A549 (cell line): ENCODE measurements around the gene PRKN. TPM values are rescaled to one million over a fixed set of nuclear protein-coding genes. Genes with fewer than 3 reads are reported as not detected.
"Not testable (repeated sequence)": the region's sequence is repeated elsewhere in the genome, so short reads cannot be mapped to it uniquely, and the experiment has no call there.

Experiments used
- ATAC-seq, 2 experiments: fragments of 200-7000 bp in 1 of 2; fragments of >200 bp in 1 of 2; cut with Nextera tagmentation in 1 of 2; cut with Tn5 transposase in 1 of 2; 3 replicates each; pipeline versions ENCODE4 v1.8.0 to v1.9.1; 2018 to 2020; ENCODE audit warnings: mild to moderate bottlenecking in 1 of 2, moderate library complexity in 1 of 2
- CTCF ChIA-PET: fragments of 300-600 bp; sonication (Branson Sonifier 250); formaldehyde crosslinking; extraction: SDS; loops from one replicate; lab custom pipeline; 2021; ENCODE audit warnings: antibody characterized with exemption, inconsistent platforms; lab: Yijun Ruan, JAX
- POLR2A ChIA-PET: fragments of 350-600 bp; formaldehyde crosslinking; extraction: SDS; loops from one replicate; lab custom pipeline; 2021; ENCODE audit warnings: antibody characterized with exemption, inconsistent platforms; lab: Yijun Ruan, JAX
- DNase-seq, 2 experiments: peaks; one replicate each; pipeline versions ENCODE4 v3.0.0 to v3.0.0-alpha.2; 2011 to 2016; ENCODE audit warnings: low read depth in 1 of 2, low spot score in 1 of 2
- FAIRE-seq: peaks from 2 replicates; lab custom pipeline; 2011; peaks lifted over from hg19 to GRCh38; lab: Jason Lieb, UNC
- H3K27ac ChIP-seq, 2 experiments: fragments of >200 bp; sonication (Bioruptor Twin); formaldehyde crosslinking; 3 replicates each; pipeline ENCODE4 v1.5.1; 2016 to 2017
- H3K4me1 ChIP-seq: fragments of >200 bp; sonication (Bioruptor Twin); formaldehyde crosslinking; 3 replicates; pipeline ENCODE4 v1.6.1; 2016
- H3K4me2 ChIP-seq: fragments of >200 bp; sonication (Bioruptor Twin); formaldehyde crosslinking; 3 replicates; pipeline ENCODE4 v1.6.1; 2016
- H3K4me3 ChIP-seq: fragments of >200 bp; sonication (Bioruptor Twin); formaldehyde crosslinking; 3 replicates; pipeline ENCODE4 v1.5.1; 2016
- H3K9me3 ChIP-seq: fragments of >200 bp; sonication (Bioruptor Twin); formaldehyde crosslinking; 3 replicates; pipeline ENCODE4 v1.6.1; 2016
- BHLHE40 ChIP-seq: IDR thresholded peaks from 2 replicates; pipeline ENCODE4 v1.6.1; 2012; ENCODE audit warnings: low read depth, low read length, inconsistent platforms
- CEBPB ChIP-seq, 2 experiments: fragments of >200 bp in 1 of 2; sonication (Bioruptor Twin) in 1 of 2; formaldehyde crosslinking in 1 of 2; IDR thresholded peaks; 2 replicates each; pipeline ENCODE4 v1.6.1; 2012 to 2016
- EHF ChIP-seq: fragments of 250-450 bp; sonication (Bioruptor Pico); IDR thresholded peaks from 2 replicates; pipeline ENCODE4 v1.5.0; 2020; ENCODE audit warnings: mild to moderate bottlenecking
- FOSL2 ChIP-seq, 2 experiments: fragments of 450-650 bp in 1 of 2; fragments of >200 bp in 1 of 2; sonication (Bioruptor Twin) in 1 of 2; formaldehyde crosslinking; IDR thresholded peaks; 2 replicates each; pipeline versions ENCODE4 v1.5.0 to v1.6.1; 2016 to 2020; ENCODE audit warnings: mild to moderate bottlenecking in 1 of 2, moderate library complexity in 1 of 2
- FOXS1 ChIP-seq: fragments of 250-450 bp; sonication (Bioruptor Pico); IDR thresholded peaks from 2 replicates; pipeline ENCODE4 v1.5.0; 2020; ENCODE audit warnings: mild to moderate bottlenecking, moderate library complexity
- JUN ChIP-seq, 2 experiments: fragments of >200 bp; sonication (Bioruptor Twin); formaldehyde crosslinking; IDR thresholded peaks; 2 replicates in 1 of 2; 3 replicates in 1 of 2; pipeline ENCODE4 v1.6.1; 2016 to 2017
- MAZ ChIP-seq: fragments of 150-350 bp; IDR thresholded peaks from 2 replicates; pipeline ENCODE4 v1.6.1; 2014; ENCODE audit warnings: antibody characterized with exemption, low read depth, low read length, borderline replicate concordance
- POLR2AphosphoS2 ChIP-seq: conservative IDR thresholded peaks from 2 replicates; pipeline ENCODE4 v1.6.1; 2012; ENCODE audit warnings: low read length, improper control_type of control experiment, inconsistent platforms
- ZNF302 ChIP-seq: fragments of 250-450 bp; sonication (Bioruptor Pico); IDR thresholded peaks from 2 replicates; pipeline ENCODE4 v1.9.0; 2021; ENCODE audit warnings: inconsistent platforms, mild to moderate bottlenecking, moderate library complexity
- WGBS: methylation state at CpG from one replicate; pipeline ENCODE4 v1.1.6; 2017; ENCODE audit errors: missing lambda C conversion rate; 5-methylcytosine and 5-hydroxymethylcytosine counted together
- polyA plus RNA-seq, 4 experiments: library from polyadenylated mRNA; depleted of rRNA in 3 of 4; stranded (reverse); fragments of >200 nt; fragmentation: RNase III in 1 of 4; extraction: RNeasy Plus Mini Kit Qiagen cat#74134 plus additional on column Dnase treatment in 1 of 4; gene quantifications; 2 replicates in 3 of 4; 3 replicates in 1 of 4; pipeline ENCODE4 v1.2.3, GENCODE V29; 2011 to 2017
- TF ChIP-seq, protein P1 (sequence below): fragments of >200 bp; sonication (Bioruptor Twin); formaldehyde crosslinking; IDR thresholded peaks from 3 replicates; pipeline ENCODE4 v1.5.1; 2016
- TF ChIP-seq, protein P2 (sequence below): IDR thresholded peaks from 2 replicates; pipeline ENCODE4 v1.6.1; 2012
- TF ChIP-seq, protein P3 (sequence below): fragments of >200 bp; sonication (Bioruptor Twin); formaldehyde crosslinking; IDR thresholded peaks from 2 replicates; pipeline ENCODE4 v1.6.1; 2016
- TF ChIP-seq, protein P4 (sequence below): IDR thresholded peaks from 2 replicates; pipeline ENCODE4 v1.6.1; 2012; ENCODE audit warnings: low read depth, borderline replicate concordance
- TF ChIP-seq, protein P5 (sequence below): fragments of 150-350 bp; IDR thresholded peaks from 2 replicates; pipeline ENCODE4 v1.6.1; 2014; ENCODE audit warnings: low read depth, mild to moderate bottlenecking, low read length

PRKN gene
- polyA plus RNA-seq, 2 of the 4 experiments (the other 2 are of a cell fraction): 0.36 to 0.39 TPM

DNA sequence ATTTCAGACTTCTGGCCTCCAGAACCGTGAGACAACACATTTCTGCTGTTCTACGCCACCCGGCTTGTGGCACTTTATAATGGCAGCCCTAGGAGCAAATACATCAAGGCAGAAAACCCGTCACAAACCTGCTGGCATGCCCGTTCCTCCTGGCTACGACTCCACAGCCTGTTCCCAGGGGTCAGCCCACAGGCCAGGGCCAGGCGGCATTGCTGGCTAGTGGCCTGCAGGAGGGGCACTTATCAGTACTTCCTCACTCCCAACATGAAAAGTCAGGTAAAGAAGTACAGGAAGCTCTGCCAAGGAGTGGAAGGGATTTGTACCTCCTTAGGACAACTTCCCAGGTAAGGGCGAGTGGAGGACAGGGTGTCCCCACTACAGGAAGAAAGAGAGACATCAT, 1230.6 kb downstream of the PRKN start:
- Histone ChIP-seq H3K4me2 (no peak overlapping the region), H3K27ac (peak overlapping the region in 1 of 2 experiments; percentile 56; a peak in 1 of 6 replicates), H3K4me1 (no peaks in the 10 kb centered on the region), H3K4me3 (no peak overlapping the region), H3K9me3 (no peaks in the 10 kb centered on the region)
- FAIRE-seq: no peak
- CTCF ChIA-PET: interaction anchor here (1.1 to 5.0 kb wide), 6 partner anchors 11 to 103 kb away, joined by 3 to 48 read pairs (median 8); no protein-coding TSS in a partner anchor
- POLR2A ChIA-PET: no interaction called here
- no peak for DNase-seq
- TF ChIP-seq, protein P1, sequence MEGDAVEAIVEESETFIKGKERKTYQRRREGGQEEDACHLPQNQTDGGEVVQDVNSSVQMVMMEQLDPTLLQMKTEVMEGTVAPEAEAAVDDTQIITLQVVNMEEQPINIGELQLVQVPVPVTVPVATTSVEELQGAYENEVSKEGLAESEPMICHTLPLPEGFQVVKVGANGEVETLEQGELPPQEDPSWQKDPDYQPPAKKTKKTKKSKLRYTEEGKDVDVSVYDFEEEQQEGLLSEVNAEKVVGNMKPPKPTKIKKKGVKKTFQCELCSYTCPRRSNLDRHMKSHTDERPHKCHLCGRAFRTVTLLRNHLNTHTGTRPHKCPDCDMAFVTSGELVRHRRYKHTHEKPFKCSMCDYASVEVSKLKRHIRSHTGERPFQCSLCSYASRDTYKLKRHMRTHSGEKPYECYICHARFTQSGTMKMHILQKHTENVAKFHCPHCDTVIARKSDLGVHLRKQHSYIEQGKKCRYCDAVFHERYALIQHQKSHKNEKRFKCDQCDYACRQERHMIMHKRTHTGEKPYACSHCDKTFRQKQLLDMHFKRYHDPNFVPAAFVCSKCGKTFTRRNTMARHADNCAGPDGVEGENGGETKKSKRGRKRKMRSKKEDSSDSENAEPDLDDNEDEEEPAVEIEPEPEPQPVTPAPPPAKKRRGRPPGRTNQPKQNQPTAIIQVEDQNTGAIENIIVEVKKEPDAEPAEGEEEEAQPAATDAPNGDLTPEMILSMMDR: no peak
- no peak for TF ChIP-seq FOXS1
- TF ChIP-seq, protein P2, sequence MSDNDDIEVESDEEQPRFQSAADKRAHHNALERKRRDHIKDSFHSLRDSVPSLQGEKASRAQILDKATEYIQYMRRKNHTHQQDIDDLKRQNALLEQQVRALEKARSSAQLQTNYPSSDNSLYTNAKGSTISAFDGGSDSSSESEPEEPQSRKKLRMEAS: no peak
- no peak for ATAC-seq
- WGBS: 68% methylated on average over 4 of the region's 8 CpGs

DNA sequence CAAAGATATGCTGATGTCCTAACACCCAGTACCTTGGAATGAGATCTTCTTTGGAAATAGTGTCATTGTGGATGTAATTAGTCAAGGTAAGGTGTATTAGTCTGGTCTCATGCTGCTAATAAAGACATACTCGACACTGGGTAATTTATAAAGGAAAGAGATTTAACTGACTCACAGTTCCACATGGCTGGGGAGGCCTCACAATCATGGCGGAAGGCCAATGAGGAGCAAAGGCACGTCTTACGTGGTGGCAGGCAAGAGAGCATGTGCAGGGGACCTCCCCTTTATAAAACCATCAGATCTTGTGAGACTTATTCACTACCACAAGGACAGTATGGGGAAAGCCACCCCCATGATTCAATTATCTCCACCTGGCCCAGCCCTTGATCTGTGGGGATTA, 1231.3 kb downstream of the PRKN start:
- H3K4me2 ChIP-seq, H3K9me3 ChIP-seq, ATAC-seq, H3K4me1 ChIP-seq, POLR2A ChIA-PET, DNase-seq, H3K27ac ChIP-seq, H3K4me3 ChIP-seq, FAIRE-seq: not testable (repeated sequence)
- CTCF ChIA-PET: interaction anchor here (0.9 to 1.1 kb wide), 2 partner anchors 34 to 78 kb away, joined by 4 to 7 read pairs; no protein-coding TSS in a partner anchor
- 67% methylated on average over 4 of the region's 4 CpGs for WGBS

DNA sequence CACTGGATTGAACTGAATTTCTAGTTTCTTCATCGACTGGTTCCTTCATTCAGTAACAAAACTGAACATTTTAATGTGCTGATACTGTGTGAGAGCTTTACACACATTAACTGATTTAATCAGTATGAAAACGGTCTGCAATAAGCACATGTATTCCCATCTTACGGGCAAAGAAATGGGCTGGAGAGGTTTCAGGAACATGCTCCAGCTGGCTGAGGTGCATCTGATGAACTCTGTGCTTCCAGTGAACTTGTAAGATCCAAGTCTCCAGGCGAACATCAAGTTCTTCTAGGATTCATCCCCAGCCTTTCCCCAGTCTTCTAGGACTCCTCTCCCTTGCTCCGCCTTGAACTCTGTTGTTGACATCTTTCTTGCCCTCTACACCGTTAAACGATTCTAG, 1233.0 kb downstream of the PRKN start:
- ChIA-PET CTCF (no interaction called here), POLR2A (no interaction called here)
- TF ChIP-seq FOSL2 (IDR thresholded peaks at IDR 0.05): no peak
- TF ChIP-seq FOSL2 (CRISPR knock-in tag; IDR thresholded peaks at IDR 0.05): no peak
- TF ChIP-seq, protein P1: no peak
- no peak for TF ChIP-seq JUN (IDR thresholded peaks at IDR 0.05)
- TF ChIP-seq, protein P3, sequence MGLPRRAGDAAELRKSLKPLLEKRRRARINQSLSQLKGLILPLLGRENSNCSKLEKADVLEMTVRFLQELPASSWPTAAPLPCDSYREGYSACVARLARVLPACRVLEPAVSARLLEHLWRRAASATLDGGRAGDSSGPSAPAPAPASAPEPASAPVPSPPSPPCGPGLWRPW: no peak
- no peak for TF ChIP-seq BHLHE40
- no peak for TF ChIP-seq MAZ
- TF ChIP-seq EHF (CRISPR knock-in tag): no peak
- TF ChIP-seq CEBPB (IDR thresholded peaks at IDR 0.05): no peak
- TF ChIP-seq POLR2AphosphoS2: no peak
- TF ChIP-seq, protein P4, sequence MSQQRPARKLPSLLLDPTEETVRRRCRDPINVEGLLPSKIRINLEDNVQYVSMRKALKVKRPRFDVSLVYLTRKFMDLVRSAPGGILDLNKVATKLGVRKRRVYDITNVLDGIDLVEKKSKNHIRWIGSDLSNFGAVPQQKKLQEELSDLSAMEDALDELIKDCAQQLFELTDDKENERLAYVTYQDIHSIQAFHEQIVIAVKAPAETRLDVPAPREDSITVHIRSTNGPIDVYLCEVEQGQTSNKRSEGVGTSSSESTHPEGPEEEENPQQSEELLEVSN: no peak
- TF ChIP-seq, protein P5, sequence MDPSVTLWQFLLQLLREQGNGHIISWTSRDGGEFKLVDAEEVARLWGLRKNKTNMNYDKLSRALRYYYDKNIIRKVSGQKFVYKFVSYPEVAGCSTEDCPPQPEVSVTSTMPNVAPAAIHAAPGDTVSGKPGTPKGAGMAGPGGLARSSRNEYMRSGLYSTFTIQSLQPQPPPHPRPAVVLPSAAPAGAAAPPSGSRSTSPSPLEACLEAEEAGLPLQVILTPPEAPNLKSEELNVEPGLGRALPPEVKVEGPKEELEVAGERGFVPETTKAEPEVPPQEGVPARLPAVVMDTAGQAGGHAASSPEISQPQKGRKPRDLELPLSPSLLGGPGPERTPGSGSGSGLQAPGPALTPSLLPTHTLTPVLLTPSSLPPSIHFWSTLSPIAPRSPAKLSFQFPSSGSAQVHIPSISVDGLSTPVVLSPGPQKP: no peak
- TF ChIP-seq ZNF302: no peak
- WGBS: 62% methylated on average over 7 of the region's 7 CpGs
- Histone ChIP-seq H3K4me2 (no peak overlapping the region), H3K4me3 (no peak overlapping the region), H3K9me3 (no peaks in the 10 kb centered on the region), H3K4me1 (no peaks in the 10 kb centered on the region), H3K27ac (no peak overlapping the region)
- FAIRE-seq: no peak
- DNase-seq: no peak
- ATAC-seq: no peak
